Endothelial cell of umbilical vein (primary cell): ENCODE measurements around the gene CTDP1.

ENCODE experiments used
- CTCF ChIP-seq, 2 donors: IDR thresholded peaks; 1 replicate in 1 of 2; 2 replicates in 1 of 2; pipeline ENCODE4 v1.5.1; 2011; ENCODE audit warnings: low read length in 2 of 2, mild to moderate bottlenecking in 2 of 2, moderate library complexity in 2 of 2, control low read depth in 1 of 2, inconsistent platforms in 1 of 2, low read depth in 1 of 2; ENCODE audit not compliant: insufficient read depth in 1 of 2; ENCODE audit errors: extremely low read depth in 1 of 2
- EZH2 ChIP-seq: IDR thresholded peaks from 2 replicates; pipeline ENCODE4 v1.6.1; 2012; ENCODE audit warnings: borderline replicate concordance, low read depth, mild to moderate bottlenecking, moderate library complexity, low read length, inconsistent platforms; ENCODE audit not compliant: severe bottlenecking
- JUN ChIP-seq: IDR thresholded peaks from 2 replicates; pipeline ENCODE4 v1.6.1; 2011; ENCODE audit warnings: borderline replicate concordance, low read depth; ENCODE audit not compliant: insufficient read length, insufficient read depth
- MAX ChIP-seq: IDR thresholded peaks from 2 replicates; pipeline ENCODE4 v1.6.1; 2011; ENCODE audit not compliant: insufficient read depth, insufficient read length
- POLR2A ChIP-seq: IDR thresholded peaks from 2 replicates; pipeline ENCODE4 v1.6.1; 2012; ENCODE audit warnings: low read depth, mild to moderate bottlenecking, control low read depth, low read length
- POLR2AphosphoS5 ChIP-seq: IDR thresholded peaks from 2 replicates; pipeline ENCODE4 v1.6.1; 2012; ENCODE audit warnings: low read depth, mild to moderate bottlenecking, control low read depth, low read length, moderate library complexity; ENCODE audit not compliant: insufficient read depth

DNA sequence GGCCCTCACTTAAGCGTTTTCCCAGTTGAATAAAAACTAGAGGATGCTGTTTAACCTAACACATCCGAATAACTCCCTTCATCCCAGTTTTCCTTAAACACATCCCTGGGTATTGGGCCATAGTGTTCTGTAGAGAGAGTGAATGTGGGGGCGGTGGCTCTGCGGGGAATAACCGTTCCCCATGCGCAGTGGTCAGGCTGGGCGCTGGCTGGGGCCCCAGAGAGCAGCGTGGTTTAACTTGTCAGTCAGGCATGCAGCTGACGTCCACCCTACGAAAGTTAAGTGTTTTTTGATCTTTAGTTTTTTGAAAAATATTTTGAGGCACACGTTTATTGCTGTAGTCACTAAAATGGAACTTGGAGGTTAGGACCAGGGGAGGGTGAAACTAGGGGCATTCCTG lies 33.7 kb downstream of the CTDP1 start:
- no peak for TF ChIP-seq JUN
- TF ChIP-seq POLR2AphosphoS5: no peak
- TF ChIP-seq CTCF (IDR thresholded peaks at IDR 0.05; ENCODE audit: extremely low read depth in 1 of 2, insufficient read depth in 1 of 2, low read depth in 1 of 2, low read length in 2 of 2): no peak
- TF ChIP-seq POLR2A: no peak
- TF ChIP-seq EZH2: no peak
- no peak for TF ChIP-seq MAX
